DOHH2 (cell line): ENCODE measurements around the gene SS18L1.

ENCODE experiments used
- H3F3A ChIP-seq: fragments of 200-600 bp; sonication (generic), shearing (Covaris generic); 2 replicates; pipeline ENCODE4 v1.6.0; 2016; ENCODE audit warnings: antibody characterized with exemption, mild to moderate bottlenecking; ENCODE audit not compliant: control insufficient read depth, insufficient read depth
- H3K27ac ChIP-seq: fragments of 200-600 bp; sonication (generic); 2 replicates; pipeline ENCODE4 v1.5.1; 2014; ENCODE audit warnings: low read depth, mild to moderate bottlenecking, low read length, moderate library complexity
- H3K27me3 ChIP-seq: fragments of 200-600 bp; sonication (generic); 2 replicates; pipeline ENCODE4 v1.6.1; 2014; ENCODE audit warnings: mild to moderate bottlenecking, low read length, mixed read lengths; ENCODE audit not compliant: control insufficient read depth
- H3K36me3 ChIP-seq: fragments of 200-600 bp; sonication (generic); 2 replicates; pipeline ENCODE4 v1.6.1; 2014; ENCODE audit warnings: mild to moderate bottlenecking, low read length, moderate library complexity, mixed read lengths; ENCODE audit not compliant: control insufficient read depth
- H3K4me1 ChIP-seq: fragments of 200-600 bp; sonication (generic); 2 replicates; pipeline ENCODE4 v1.6.1; 2014; ENCODE audit warnings: mild to moderate bottlenecking, low read length, mixed read lengths; ENCODE audit not compliant: control insufficient read depth
- H3K4me2 ChIP-seq: fragments of 200-600 bp; sonication (generic); 2 replicates; pipeline ENCODE4 v1.6.0; 2014; ENCODE audit warnings: mild to moderate bottlenecking, low read length, moderate library complexity
- H3K4me3 ChIP-seq: fragments of 200-600 bp; sonication (generic); 2 replicates; pipeline ENCODE4 v1.5.1; 2014; ENCODE audit warnings: mild to moderate bottlenecking, low read length, mixed read lengths
- H3K79me2 ChIP-seq: fragments of 200-600 bp; sonication (generic); 2 replicates; pipeline ENCODE4 v1.6.1; 2014; ENCODE audit warnings: mild to moderate bottlenecking, low read length, mixed read lengths; ENCODE audit not compliant: control insufficient read depth
- H3K9me2 ChIP-seq: fragments of 200-600 bp; sonication (generic); replicated peaks from 2 replicates; pipeline ENCODE4 v1.6.1; 2014; ENCODE audit warnings: mild to moderate bottlenecking, low read length, mixed read lengths; ENCODE audit not compliant: control insufficient read depth
- H3K9me3 ChIP-seq: fragments of 200-600 bp; sonication (generic); 2 replicates; pipeline ENCODE4 v1.6.1; 2014; ENCODE audit warnings: antibody characterized with exemption, low read length, mixed read lengths; ENCODE audit not compliant: control insufficient read depth, insufficient read depth
- H4K20me1 ChIP-seq: fragments of 200-600 bp; sonication (generic); 2 replicates; pipeline ENCODE4 v1.6.0; 2014; ENCODE audit warnings: low read depth, mild to moderate bottlenecking, antibody characterized with exemption, low read length, moderate library complexity; ENCODE audit not compliant: control insufficient read depth, insufficient read depth
- EZH2phosphoT487 ChIP-seq: fragments of 200-600 bp; sonication (generic); IDR thresholded peaks from 2 replicates; pipeline ENCODE4 v1.6.1; 2017; ENCODE audit warnings: borderline replicate concordance, mild to moderate bottlenecking, antibody characterized with exemption, low read length, moderate library complexity, mixed read lengths
- TF ChIP-seq, protein P1 (sequence below): fragments of 200-600 bp; sonication (generic); IDR thresholded peaks from one replicate; pipeline ENCODE4 v1.5.1; 2014; ENCODE audit warnings: antibody characterized with exemption, mild to moderate bottlenecking, low read depth, low read length; ENCODE audit not compliant: poor library complexity, severe bottlenecking

Gene SS18L1

DNA sequence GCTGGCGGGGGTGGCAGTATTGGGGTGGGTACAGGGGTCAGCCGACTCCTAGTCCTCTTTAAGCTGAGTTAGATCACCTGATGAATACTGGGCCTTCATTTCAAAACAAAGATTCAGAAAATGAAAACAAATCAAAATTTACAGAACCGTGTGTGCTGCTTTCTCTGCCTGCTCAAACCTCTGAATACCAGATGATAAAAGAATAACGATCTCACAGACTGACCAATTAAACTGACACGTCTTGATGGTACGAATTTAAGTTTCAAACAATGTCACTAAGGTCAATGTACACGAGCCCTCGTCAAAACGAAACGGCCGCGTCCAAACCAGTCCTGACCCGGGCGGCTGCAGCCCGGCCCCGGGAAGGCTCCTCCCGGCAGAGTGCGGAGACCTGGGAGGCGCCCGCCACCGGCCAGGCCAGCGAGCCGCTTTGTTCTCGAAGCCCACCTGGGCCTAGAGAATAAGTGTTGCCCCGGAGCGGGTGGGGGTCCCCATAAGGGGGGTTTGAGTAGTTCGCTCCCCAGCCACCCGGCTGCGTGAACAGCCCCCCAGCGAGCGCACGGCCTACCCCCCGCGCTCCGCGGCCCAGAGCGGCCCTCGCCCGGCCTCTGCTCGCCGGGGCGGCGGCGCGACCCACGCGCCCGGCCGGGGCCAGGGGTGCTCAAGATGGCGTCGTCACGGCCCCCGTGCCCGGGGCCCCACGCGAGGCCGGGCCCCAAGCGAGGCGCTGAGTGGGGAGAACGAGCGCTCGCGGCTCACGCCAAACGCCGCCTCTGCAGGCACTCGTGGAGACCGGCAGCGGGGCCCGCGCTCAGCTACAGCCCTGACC is 1.1 kb upstream of the SS18L1 start:
- Histone ChIP-seq H4K20me1 (peaks cover 36% of the 10 kb centered on the region), H3K9me2 (no peaks in the 10 kb centered on the region), H3K4me1 (peaks cover 25% of the 10 kb centered on the region), H3K27me3 (no peaks in the 10 kb centered on the region), H3K27ac (peak overlapping the region; percentile 52), H3K4me2 (peak overlapping the region; percentile 90), H3K4me3 (peak overlapping the region; percentile 81), H3K79me2 (peaks cover 89% of the 10 kb centered on the region), H3F3A (peaks cover 6% of the 10 kb centered on the region), H3K36me3 (peaks cover 58% of the 10 kb centered on the region), H3K9me3 (no peaks in the 10 kb centered on the region)
- TF ChIP-seq, protein P1, sequence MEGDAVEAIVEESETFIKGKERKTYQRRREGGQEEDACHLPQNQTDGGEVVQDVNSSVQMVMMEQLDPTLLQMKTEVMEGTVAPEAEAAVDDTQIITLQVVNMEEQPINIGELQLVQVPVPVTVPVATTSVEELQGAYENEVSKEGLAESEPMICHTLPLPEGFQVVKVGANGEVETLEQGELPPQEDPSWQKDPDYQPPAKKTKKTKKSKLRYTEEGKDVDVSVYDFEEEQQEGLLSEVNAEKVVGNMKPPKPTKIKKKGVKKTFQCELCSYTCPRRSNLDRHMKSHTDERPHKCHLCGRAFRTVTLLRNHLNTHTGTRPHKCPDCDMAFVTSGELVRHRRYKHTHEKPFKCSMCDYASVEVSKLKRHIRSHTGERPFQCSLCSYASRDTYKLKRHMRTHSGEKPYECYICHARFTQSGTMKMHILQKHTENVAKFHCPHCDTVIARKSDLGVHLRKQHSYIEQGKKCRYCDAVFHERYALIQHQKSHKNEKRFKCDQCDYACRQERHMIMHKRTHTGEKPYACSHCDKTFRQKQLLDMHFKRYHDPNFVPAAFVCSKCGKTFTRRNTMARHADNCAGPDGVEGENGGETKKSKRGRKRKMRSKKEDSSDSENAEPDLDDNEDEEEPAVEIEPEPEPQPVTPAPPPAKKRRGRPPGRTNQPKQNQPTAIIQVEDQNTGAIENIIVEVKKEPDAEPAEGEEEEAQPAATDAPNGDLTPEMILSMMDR = no peak

DNA sequence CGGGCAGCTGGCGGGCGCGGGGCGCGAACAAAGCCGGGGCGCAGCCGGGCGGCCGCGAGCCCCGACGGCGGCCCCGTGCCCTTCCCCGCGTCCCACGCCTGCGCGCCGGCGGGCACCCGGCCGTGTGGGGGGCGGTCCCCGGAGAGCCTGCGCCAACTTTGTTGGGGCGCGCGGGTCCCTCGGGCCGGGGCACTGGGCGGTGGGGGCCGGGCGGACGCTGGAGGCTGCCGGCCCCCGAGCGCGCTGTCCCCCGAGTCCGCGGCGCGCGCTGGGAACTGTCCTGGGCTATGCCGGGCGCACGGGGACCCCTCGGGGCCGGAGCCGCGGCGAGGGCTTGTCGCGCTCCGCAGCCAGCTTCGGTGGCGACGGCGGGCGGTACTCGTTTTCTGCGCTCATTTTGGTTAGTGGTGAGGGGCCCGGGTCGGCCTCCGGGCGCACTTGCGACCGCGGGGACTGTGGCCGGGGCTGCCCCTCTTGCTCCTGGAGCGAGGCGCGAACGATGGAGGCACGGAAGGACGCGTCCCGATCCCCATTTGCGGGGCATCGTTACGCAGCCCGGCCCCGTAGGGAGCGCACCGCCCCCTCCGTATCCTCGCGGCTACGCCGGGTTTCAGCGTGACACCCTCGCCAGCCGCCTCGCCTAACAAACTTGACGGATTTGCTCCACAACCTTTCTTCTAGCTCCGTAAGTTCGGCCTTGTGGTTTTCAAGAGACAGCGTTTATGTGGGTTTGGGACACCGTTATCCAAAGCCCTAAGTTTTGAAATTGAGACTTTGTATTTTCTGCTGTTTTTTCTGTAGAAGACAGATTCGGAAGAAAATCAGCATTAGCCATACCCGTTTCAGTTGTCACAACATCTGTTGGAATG is 622 bp downstream of the SS18L1 start:
- peak overlapping the region; percentile 55 for H3K4me2 ChIP-seq
- peaks cover 41% of the 10 kb centered on the region for H3K36me3 ChIP-seq
- peak overlapping the region; percentile 84 for H3K4me3 ChIP-seq
- peaks cover 36% of the 10 kb centered on the region for H4K20me1 ChIP-seq
- H3K79me2 ChIP-seq = peaks cover 92% of the 10 kb centered on the region
- H3K27me3 ChIP-seq = no peaks in the 10 kb centered on the region
- H3K27ac ChIP-seq = no peak overlapping the region
- no peaks in the 10 kb centered on the region for H3K9me2 ChIP-seq
- H3K9me3 ChIP-seq = no peaks in the 10 kb centered on the region
- TF ChIP-seq, protein P1 = no peak
- TF ChIP-seq EZH2phosphoT487 = no peak
- peaks cover 25% of the 10 kb centered on the region for H3K4me1 ChIP-seq
- H3F3A ChIP-seq = no peaks in the 10 kb centered on the region

DNA sequence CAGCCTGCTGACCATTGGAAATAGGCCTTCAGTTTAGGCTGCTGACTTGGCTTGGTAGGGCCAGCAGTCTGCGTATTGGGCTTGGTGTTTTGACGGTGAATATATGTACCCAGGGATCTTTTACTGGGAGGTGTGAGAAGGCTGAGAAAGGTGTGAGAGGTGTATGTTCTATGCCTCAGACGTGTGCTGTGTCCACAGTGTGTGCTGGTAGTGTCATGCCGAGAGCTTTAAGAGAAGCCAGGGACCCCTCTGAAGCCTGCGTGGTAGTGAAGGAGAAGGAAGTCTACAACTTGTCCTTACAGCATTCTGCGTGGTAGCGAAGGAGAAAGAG is 2.1 kb downstream of the SS18L1 start:
- H3K27me3 ChIP-seq = no peaks in the 10 kb centered on the region
- TF ChIP-seq, protein P1 = no peak
- TF ChIP-seq EZH2phosphoT487 = no peak
- H3K4me3 ChIP-seq = no peak overlapping the region
- H3K9me2 ChIP-seq = no peaks in the 10 kb centered on the region
- H3K9me3 ChIP-seq = no peaks in the 10 kb centered on the region
- peaks cover 26% of the 10 kb centered on the region for H3K36me3 ChIP-seq
- peaks cover 25% of the 10 kb centered on the region for H3K4me1 ChIP-seq
- H3K27ac ChIP-seq = no peak overlapping the region
- H4K20me1 ChIP-seq = peaks cover 29% of the 10 kb centered on the region
- H3K79me2 ChIP-seq = peaks cover 90% of the 10 kb centered on the region
- no peak overlapping the region for H3K4me2 ChIP-seq
- H3F3A ChIP-seq = no peaks in the 10 kb centered on the region
